GM19035 (cell line): ENCODE data around the gene TBC1D8.

Experiments used
- ATAC-seq: cut with Tn5 transposase; IDR thresholded peaks from one replicate; pipeline ENCODE4 v1.9.1; 2021; ENCODE audit not compliant: unreplicated experiment

Gene TBC1D8

GRCh38 chr2:101001691-101002561, 149.3 kb downstream of the TBC1D8 start, which contains the start of gene RPL31:
Gene RPL31, plus strand, starts transcription at chr2:101002289. Its CDS starts 413 bp downstream, at chr2:101002702.
- peak; percentile 94 for ATAC-seq

GRCh38 chr2:100999995-101000394, 151.2 kb downstream of the TBC1D8 start:
- no peak for ATAC-seq

- no peak for ATAC-seq
Observed at GRCh38 chr2:100998235-100998573, 153.0 kb downstream of the TBC1D8 start.

- ATAC-seq, result no peak
Observed at GRCh38 chr2:100997509-100998234, 153.5 kb downstream of the TBC1D8 start.

GRCh38 chr2:100995309-100996075, 155.7 kb downstream of the TBC1D8 start:
- ATAC-seq, result no peak

GRCh38 chr2:100993294-100993693, 157.9 kb downstream of the TBC1D8 start:
- no peak for ATAC-seq

GRCh38 chr2:100992262-100992661, 158.9 kb downstream of the TBC1D8 start:
- ATAC-seq, result no peak

- no peak for ATAC-seq
Observed at GRCh38 chr2:100991404-100991773, 159.8 kb downstream of the TBC1D8 start.

- ATAC-seq, result no peak
Observed at GRCh38 chr2:100990650-100991403, 160.4 kb downstream of the TBC1D8 start.

GRCh38 chr2:100990166-100990565, 161.0 kb downstream of the TBC1D8 start:
- ATAC-seq, result no peak

- no peak for ATAC-seq
Observed at GRCh38 chr2:100989666-100990065, 161.5 kb downstream of the TBC1D8 start.

- no peak for ATAC-seq
Observed at GRCh38 chr2:100988630-100989417, 162.4 kb downstream of the TBC1D8 start.

- no peak for ATAC-seq
Observed at GRCh38 chr2:100987974-100988373, 163.2 kb downstream of the TBC1D8 start.

GRCh38 chr2:100987536-100987935, 163.6 kb downstream of the TBC1D8 start:
- no peak for ATAC-seq

- no peak for ATAC-seq
Observed at GRCh38 chr2:100986157-100986556, 165.0 kb downstream of the TBC1D8 start.

- no peak for ATAC-seq
Observed at GRCh38 chr2:100984892-100985307, 166.3 kb downstream of the TBC1D8 start.

GRCh38 chr2:100983684-100984310, 167.4 kb downstream of the TBC1D8 start:
- ATAC-seq, result no peak

GRCh38 chr2:100983201-100983600, 168.0 kb downstream of the TBC1D8 start:
- no peak for ATAC-seq

GRCh38 chr2:100982431-100982861, 168.7 kb downstream of the TBC1D8 start:
- no peak for ATAC-seq
